ENCODE data around the gene ARMC3. TPM values are rescaled to one million over a fixed set of nuclear protein-coding genes. Genes with fewer than 3 reads are reported as not detected.

Gene ARMC3
- total RNA-seq, 1 experiment from 2014 or later = 0.32 TPM

DNA sequence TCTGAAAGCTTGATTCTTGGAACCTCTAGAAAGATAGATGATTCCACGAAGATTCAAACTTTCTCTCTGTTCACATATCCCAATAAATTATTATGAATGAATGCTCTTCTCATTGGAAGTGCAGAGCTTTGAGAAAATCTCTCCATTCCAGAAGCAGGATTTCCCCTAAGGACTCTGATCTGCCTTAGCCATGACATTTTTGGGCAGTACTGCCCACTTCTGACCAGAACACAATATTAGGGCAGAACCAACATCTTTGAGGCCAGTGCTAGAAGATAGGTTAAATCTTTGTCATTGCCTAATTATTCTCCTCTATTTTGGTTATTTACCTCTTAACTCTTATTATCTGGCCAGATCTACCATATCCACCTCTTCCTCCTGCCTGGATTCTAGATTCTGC lies 49.9 kb downstream of the ARMC3 start:
- DNase-seq (ENCODE audit: low read depth, low spot score) = peak; percentile 7
- in situ Hi-C loops (cut with HindIII; ENCODE audit: low pct_unique_long_range_greater_than_20kb, low sequenced_read_pairs) = loop anchor here (25.0 kb wide), 1 partner anchor 415 kb away; no protein-coding TSS in a partner anchor

DNA sequence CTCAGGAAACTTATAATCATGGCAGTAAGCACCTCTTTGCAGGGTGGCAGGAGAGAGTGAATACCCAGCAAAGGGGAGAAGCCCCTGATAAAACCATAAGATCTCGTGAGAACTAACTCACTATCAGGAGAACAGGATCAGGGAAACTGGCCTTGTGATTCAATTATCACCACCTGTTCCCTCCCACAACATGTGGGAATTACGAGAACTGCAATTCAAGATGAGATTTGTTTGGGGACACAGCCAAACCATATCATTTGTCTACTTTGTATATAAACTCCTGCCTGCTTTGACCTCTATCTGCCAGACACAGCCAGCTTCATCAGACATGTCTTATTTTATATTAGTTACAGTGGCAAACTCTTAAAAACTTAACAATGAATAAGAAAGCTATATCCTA lies 50.4 kb downstream of the ARMC3 start:
- no peak for DNase-seq (ENCODE audit: low read depth, low spot score)
- in situ Hi-C loops (cut with HindIII; ENCODE audit: low pct_unique_long_range_greater_than_20kb, low sequenced_read_pairs) = loop anchor here (25.0 kb wide), 1 partner anchor 416 kb away; no protein-coding TSS in a partner anchor

DNA sequence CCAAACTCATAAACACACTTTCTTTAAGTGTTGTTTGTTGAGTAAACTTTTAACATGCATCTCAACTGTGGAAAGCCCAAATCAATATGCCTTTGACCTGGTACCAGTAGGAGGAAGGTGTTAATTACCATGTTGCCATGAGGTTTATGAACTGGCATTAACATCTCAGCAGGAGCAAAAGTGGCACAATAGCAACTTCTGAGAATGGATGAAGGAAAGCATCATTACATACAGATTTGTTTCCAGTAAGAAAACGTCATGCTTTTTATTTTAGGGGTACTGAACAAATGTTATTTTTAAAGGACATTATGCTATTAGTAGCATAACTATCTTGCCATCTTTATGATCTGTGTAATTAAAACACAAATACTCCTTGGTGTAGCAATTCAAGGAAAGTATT lies 51.1 kb downstream of the ARMC3 start:
- in situ Hi-C loops (cut with HindIII; ENCODE audit: low pct_unique_long_range_greater_than_20kb, low sequenced_read_pairs) = loop anchor here (25.0 kb wide), 1 partner anchor 417 kb away; no protein-coding TSS in a partner anchor
- no peak for DNase-seq (ENCODE audit: low read depth, low spot score)

DNA sequence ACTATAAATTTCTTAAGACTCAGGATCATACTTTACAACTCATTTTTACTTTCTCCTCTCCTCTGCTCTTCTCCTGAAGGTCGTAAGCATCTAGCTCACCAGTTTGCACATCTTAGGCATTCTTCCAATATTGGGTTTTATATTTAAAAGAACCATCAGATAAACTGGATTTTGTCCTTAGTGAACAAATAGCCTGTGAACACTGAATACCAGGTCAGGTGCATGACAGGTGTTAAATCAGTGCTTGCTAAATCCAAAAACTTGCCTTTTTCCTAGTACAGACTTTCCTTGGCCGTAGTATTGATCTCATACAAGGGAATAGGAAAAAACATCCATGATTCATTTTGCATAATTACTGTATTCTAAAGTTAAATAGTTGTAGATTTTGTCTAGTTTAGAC lies 53.0 kb downstream of the ARMC3 start:
- DNase-seq (ENCODE audit: low read depth, low spot score) = no peak
- in situ Hi-C loops (cut with HindIII; ENCODE audit: low pct_unique_long_range_greater_than_20kb, low sequenced_read_pairs) = loop anchor here (25.0 kb wide), 1 partner anchor 419 kb away; no protein-coding TSS in a partner anchor

DNA sequence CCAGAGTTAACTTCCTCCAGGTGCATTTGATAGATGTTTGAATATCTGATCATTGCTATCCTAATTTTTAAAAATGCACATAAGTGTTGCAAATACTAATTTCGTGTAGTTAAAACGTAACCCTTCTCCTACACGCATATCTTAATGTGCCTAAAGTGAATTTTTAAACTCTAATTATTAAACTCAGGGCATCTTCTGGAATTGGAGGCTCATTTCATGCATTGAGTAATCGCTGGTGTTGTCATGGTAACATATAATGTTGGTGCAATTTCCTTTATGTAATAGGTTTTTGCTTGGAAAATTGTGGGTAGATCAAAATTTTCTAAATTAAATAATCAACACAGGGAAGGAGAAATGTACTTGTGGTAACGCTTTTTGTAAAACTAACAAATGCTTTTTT lies 56.2 kb downstream of the ARMC3 start:
- in situ Hi-C loops (cut with HindIII; ENCODE audit: low pct_unique_long_range_greater_than_20kb, low sequenced_read_pairs) = loop anchor here (25.0 kb wide), 1 partner anchor 422 kb away; no protein-coding TSS in a partner anchor
- no peak for DNase-seq (ENCODE audit: low read depth, low spot score)

DNA sequence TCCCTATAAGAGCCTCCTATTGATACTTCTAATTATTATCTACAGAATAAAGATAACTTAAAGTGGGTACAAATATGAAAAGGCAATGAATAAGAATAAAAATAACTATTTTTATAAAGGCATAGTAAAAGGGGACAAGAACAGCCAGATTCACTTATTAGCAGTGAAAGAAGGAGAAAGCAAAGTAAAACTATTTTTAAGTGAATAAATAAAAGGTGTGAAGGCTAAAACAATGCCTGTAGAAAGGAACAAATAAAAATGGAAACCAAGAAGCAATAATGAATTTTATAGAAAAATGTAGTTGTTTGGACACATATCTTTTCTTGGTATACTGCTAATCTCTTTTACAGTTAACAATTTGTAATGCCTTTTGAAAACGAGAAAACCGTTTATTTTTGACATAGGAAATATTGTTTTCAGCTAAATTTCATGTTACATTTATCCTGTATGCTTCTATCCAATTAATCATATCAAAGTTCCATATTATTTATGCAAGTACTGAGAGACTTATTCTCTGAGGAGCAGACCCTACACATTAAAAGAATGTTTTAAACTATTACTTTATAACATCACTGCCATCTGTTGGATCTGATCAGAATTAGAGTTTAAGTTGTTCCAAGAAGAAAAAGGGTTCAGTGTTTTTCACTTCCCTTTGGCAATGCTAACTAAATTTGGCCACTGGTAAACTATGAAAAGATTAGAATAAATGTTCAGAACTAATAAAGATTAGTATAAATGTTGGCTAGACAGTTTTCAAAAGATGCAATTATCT lies 59.1 kb downstream of the ARMC3 start:
- peak; percentile 66 for DNase-seq (ENCODE audit: low read depth, low spot score)
- in situ Hi-C loops (cut with HindIII; ENCODE audit: low pct_unique_long_range_greater_than_20kb, low sequenced_read_pairs) = loop anchor here (25.0 kb wide), 1 partner anchor 425 kb away; no protein-coding TSS in a partner anchor

DNA sequence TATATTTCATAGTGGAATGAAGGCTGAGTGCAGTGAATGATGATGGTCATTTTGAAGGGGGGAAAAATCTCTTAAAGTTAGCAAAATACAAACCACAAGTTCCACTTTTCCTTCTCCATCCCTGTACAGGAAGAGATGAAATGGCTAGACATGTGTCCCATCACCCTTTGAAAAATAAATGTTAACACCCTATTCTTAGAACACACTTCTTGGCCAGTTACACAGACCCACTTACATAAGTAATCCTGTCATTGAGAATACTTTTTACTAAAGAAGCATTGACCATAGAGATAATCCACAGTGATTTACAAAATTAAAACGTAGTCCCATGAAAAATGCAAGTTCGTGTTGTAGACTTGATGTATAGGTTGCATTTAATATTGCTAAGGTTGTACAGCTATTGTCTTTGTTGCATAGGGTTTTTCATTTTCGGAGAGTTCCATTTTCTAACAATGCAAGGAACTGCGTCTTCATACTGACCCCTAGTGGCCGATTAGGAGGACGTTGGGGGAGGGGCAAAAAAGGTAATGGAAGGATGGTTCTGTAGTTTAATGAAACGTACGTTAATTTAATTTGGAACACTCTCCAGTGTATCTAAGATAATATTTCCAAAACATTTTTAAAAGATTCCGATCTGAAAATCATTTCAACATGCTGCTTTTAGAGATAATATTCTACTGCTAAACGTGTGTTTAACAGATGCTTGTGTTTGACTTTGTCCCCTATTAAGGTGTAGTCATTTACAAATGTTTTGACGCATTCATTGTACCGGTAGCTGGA lies 60.9 kb downstream of the ARMC3 start:
- in situ Hi-C loops (cut with HindIII; ENCODE audit: low pct_unique_long_range_greater_than_20kb, low sequenced_read_pairs) = loop anchor here (25.0 kb wide), 1 partner anchor 426 kb away; no protein-coding TSS in a partner anchor
- DNase-seq (ENCODE audit: low read depth, low spot score) = peak; percentile 68

DNA sequence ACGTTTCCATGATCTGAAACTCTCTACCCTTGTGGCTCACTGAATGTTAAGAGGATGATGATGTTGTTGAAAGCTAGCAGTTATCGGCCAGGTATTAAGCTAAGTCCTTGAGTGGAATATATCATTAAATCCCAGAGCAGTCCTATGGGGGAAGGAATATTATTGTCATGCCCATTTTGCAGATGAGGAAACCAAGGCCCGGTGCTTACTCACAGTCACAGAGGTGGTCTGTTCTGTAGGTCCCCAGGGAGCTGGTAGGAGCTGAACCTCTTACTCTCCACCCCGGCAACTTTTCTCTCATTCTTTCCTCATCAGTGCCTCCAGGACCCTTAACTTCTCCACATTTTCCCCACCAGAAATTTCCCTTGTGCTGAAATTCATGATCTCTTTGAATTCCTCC lies 62.6 kb downstream of the ARMC3 start:
- in situ Hi-C loops (cut with HindIII; ENCODE audit: low pct_unique_long_range_greater_than_20kb, low sequenced_read_pairs) = loop anchor here (25.0 kb wide), 1 partner anchor 428 kb away; no protein-coding TSS in a partner anchor

DNA sequence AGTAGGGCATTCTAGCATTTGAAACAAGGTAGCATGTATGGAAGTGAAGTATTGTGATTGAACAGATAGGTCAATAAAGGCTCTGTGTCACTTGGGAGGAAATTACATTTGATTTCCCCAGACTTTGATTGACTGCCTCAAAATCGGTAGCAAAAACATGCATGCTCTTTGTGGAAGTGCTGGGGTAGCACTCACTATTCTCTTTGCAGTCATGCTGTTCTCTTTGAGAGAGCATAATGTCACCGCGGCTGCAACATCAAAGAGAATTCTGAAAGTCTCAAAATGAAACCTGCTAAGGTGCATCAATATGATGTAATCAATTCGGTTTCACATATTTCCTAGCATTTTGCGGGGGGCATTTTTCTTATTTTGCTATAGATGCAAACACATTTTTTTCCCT lies 64.2 kb downstream of the ARMC3 start:
- in situ Hi-C loops (cut with HindIII; ENCODE audit: low pct_unique_long_range_greater_than_20kb, low sequenced_read_pairs) = loop anchor here (25.0 kb wide), 1 partner anchor 430 kb away; no protein-coding TSS in a partner anchor
- DNase-seq (ENCODE audit: low read depth, low spot score) = no peak

More for the DNA sequence above, 62.6 kb downstream of the ARMC3 start:
- no peak for DNase-seq (ENCODE audit: low read depth, low spot score)

DNA sequence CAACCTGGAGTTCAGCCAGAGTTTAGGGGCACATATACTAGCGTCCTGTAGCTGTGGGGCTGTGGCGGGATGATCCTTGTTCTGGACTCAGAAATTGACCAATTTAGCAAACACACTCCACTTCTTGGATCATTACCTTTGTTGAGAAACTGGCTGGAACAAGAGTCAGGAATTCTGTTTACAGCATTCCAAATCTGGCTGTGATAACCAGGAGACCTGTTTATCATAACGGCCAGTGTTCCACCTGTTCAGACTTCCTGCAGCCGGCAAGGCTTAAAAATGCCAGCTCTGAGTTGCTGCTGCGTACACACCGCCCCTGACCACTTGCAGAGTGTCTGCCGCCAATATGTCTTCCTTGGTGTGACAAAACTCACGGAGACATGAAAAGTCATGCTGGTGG lies 64.8 kb downstream of the ARMC3 start:
- DNase-seq (ENCODE audit: low read depth, low spot score) = no peak
- in situ Hi-C loops (cut with HindIII; ENCODE audit: low pct_unique_long_range_greater_than_20kb, low sequenced_read_pairs) = loop anchor here (25.0 kb wide), 1 partner anchor 430 kb away; no protein-coding TSS in a partner anchor

DNA sequence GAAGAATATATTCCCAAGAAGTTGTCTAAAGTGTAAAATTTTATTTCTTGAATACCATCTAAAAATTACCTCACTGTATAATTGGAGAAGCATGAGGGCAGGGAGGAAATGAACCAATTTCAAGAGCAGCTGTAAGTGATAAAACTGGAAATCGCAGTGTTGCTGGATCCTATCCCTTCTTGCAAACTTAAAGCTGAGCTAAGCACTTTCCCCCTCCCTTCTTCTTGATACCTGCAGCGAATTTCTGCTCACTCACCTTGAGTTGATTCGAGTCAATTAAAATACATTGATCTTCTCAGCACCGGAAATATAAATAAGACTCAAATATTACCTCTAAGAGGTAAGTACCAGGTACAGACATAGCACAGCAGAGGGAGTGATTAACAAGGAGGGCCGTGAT lies 65.5 kb downstream of the ARMC3 start:
- DNase-seq (ENCODE audit: low read depth, low spot score) = no peak
- in situ Hi-C loops (cut with HindIII; ENCODE audit: low pct_unique_long_range_greater_than_20kb, low sequenced_read_pairs) = loop anchor here (25.0 kb wide), 1 partner anchor 431 kb away; no protein-coding TSS in a partner anchor

DNA sequence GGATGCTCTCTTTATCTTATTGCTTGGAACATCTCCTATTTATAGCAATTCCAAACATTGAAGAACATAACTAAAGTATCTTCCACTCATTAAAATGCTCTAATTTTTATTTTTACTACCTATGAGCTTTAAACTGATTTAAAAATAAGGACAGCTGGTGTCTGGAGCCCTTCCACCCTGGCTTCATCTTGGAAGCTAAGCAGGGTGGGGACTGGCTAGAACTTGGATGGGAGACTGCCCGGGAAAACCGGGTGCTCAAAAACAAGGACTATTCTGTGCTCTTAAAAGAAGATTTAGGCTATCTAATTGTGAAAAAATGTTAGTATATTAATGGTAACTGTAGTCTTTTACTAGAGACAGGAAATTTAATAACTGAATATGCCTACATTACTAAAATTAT lies 69.2 kb downstream of the ARMC3 start:
- in situ Hi-C loops (cut with HindIII; ENCODE audit: low pct_unique_long_range_greater_than_20kb, low sequenced_read_pairs) = loop anchor here (25.0 kb wide), 1 partner anchor 435 kb away; no protein-coding TSS in a partner anchor
- DNase-seq (ENCODE audit: low read depth, low spot score) = peak; percentile 66

DNA sequence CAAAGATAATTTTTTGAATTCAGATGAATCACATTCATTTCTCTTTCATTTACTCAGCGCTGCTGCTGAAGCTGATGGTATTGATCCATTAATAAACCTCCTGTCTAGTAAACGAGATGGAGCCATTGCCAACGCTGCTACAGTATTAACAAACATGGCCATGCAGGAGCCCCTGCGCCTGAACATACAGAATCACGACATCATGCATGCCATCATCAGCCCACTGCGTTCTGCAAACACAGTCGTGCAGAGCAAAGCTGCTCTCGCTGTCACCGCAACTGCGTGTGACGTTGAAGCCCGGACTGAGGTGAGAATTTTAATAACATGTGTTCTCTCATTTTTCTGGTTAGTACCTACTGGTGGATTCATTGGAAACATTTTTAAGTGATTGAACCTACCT lies 70.2 kb downstream of the ARMC3 start:
- in situ Hi-C loops (cut with HindIII; ENCODE audit: low pct_unique_long_range_greater_than_20kb, low sequenced_read_pairs) = loop anchor here (25.0 kb wide), 1 partner anchor 436 kb away; no protein-coding TSS in a partner anchor
- DNase-seq (ENCODE audit: low read depth, low spot score) = no peak

DNA sequence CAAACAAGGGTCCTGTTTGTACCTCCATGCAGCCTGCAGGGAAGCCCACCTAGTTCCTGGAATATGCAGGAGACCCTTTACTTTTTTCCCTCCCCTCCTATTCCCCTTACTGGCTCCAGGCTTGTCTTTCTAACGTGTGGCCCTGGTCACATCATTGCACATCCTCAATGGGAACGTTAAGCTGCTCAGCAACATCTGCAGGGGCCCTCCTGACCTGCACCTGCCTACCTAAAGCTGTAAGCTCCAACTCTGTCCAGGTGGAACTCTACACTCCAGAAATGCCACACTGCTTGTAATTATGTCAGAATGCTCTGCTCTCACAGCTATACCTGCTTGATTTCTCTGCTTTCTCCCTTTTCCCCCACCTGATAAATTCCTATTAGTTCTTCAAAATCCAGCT lies 72.1 kb downstream of the ARMC3 start:
- in situ Hi-C loops (cut with HindIII; ENCODE audit: low pct_unique_long_range_greater_than_20kb, low sequenced_read_pairs) = loop anchor here (25.0 kb wide), 1 partner anchor 438 kb away; no protein-coding TSS in a partner anchor
- DNase-seq (ENCODE audit: low read depth, low spot score) = no peak

DNA sequence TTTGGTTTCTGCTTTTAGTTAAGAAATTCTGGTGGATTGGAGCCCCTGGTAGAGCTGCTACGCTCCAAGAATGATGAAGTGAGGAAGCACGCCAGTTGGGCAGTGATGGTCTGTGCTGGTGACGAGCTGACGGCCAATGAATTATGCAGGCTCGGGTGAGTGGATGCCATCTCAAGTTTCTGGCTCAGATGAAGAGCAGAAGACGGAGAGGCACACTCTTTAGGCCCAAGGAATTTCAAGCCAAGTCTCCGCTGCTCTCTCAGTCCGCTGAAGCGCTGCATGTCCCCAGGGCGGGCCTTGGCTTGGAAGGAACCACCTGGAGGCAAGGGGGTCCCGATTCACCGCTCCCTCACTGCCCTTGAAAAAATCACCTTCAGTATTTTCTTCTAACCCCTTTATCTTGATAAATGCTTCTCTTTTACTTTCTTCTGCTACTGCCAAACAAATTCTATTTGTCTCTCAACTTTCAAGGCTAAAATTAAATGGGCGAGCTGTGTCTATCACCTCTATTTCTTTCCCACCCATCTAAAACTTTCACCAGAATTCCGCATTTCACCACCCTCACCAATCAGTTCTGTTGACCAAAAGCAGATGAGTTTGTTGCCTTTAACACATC lies 74.2 kb downstream of the ARMC3 start:
- DNase-seq (ENCODE audit: low read depth, low spot score) = no peak
- in situ Hi-C loops (cut with HindIII; ENCODE audit: low pct_unique_long_range_greater_than_20kb, low sequenced_read_pairs) = no loop called here

DNA sequence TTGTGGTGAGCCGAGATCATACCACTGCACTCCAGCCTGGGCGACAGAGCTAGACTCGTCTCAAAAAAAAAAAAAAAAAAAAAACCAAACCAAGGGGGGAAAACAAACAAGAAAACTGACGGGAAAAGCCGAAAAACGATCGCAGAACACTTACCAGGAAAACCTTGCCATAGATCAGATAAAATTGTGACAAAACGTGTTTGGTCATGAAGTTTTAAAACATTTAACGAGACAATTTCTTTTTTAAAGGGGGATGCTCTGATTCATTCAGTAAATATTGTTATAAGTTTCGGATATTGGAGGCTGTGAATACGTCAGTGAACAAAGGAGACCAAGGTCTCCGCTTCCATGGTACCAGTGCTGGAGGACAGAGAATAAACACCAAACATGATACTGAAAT lies 77.3 kb downstream of the ARMC3 start:
- no peak for DNase-seq (ENCODE audit: low read depth, low spot score)
- in situ Hi-C loops (cut with HindIII; ENCODE audit: low pct_unique_long_range_greater_than_20kb, low sequenced_read_pairs) = no loop called here

DNA sequence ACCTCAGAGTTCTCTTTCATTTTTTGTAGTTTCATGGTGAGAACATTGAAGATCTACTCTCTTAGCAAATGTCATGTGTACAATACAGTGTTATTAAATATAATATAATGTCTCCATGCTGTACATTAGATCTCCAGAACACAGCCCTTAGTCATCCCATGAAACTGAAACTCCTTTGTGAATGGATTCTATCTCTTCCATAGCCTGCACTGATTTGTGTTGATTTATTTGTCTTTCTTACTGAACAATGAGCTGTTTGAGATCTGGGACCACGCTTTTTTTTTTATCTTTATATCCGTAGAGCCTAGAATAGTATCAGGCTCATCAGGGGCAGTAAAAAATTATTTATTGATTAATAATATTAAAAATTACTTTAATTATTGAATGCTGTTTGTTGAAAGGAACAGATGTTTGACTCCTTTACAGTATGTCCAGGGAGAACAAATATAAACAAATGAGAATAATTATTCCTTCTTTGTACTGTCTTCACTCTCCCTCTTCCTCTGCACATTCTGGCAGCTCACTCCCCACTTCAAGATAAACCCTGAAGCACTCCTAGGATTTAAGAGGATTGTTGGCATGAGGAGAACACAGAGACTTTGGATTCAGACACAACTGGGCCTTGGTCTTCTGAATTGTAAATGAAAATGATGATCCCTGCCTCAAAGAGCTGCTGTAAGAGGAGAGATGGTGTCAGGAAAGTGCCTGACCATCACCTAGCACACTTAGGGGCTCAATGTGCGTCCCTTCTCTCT lies 85.9 kb downstream of the ARMC3 start:
- in situ Hi-C loops (cut with HindIII; ENCODE audit: low pct_unique_long_range_greater_than_20kb, low sequenced_read_pairs) = no loop called here
- DNase-seq (ENCODE audit: low read depth, low spot score) = peak; percentile 92
